ENCODE results near the gene SLC2A10.

GRCh38 chr20:46704714-46705377 lies 4.6 kb upstream of the SLC2A10 start:
- no peak for TF ChIP-seq RARB (CRISPR knock-in tag; IDR thresholded peaks at IDR 0.05)
- no peak for TF ChIP-seq PATZ1 (CRISPR knock-in tag; IDR thresholded peaks at IDR 0.05; ENCODE audit: borderline replicate concordance)
- no peak for TF ChIP-seq PPARA (CRISPR knock-in tag; IDR thresholded peaks at IDR 0.05; ENCODE audit: borderline replicate concordance)
- TF ChIP-seq ARNTL (CRISPR knock-in tag; IDR thresholded peaks at IDR 0.05; ENCODE audit: borderline replicate concordance, low read depth): no peak
- no peak for TF ChIP-seq TSHZ2 (CRISPR knock-in tag; IDR thresholded peaks at IDR 0.05)
- TF ChIP-seq SNAI2 (CRISPR knock-in tag; IDR thresholded peaks at IDR 0.05): no peak
- no peak for TF ChIP-seq CREB5 (CRISPR knock-in tag; IDR thresholded peaks at IDR 0.05; ENCODE audit: low read depth)

Measured in SK-N-SH treated with all-trans-retinoic acid at 6 μM for 48 hours (cell line).